Dermis microvascular lymphatic vessel endothelial cell (primary cell): ENCODE measurements around the gene SCNN1A. TPM values are rescaled to one million over a fixed set of nuclear protein-coding genes. Genes with fewer than 3 reads are reported as not detected.
A peak's percentile ranks its signal among the peaks of the same experiment; 100 is the strongest.

Experiments
- DNase-seq, 2 donors: peaks; one replicate each; pipeline versions ENCODE4 v3.0.0 to v3.0.0-alpha.2; 2010; ENCODE audit warnings: low read depth in 2 of 2
- total RNA-seq: library from RNA; depleted of rRNA; stranded (reverse); fragments of >200 nt; gene quantifications from 2 replicates; pipeline ENCODE4 v1.2.1, GENCODE V29; 2014

The SCNN1A gene
- total RNA-seq, 1 donor from 2014 or later: under 0.01 TPM

DNA sequence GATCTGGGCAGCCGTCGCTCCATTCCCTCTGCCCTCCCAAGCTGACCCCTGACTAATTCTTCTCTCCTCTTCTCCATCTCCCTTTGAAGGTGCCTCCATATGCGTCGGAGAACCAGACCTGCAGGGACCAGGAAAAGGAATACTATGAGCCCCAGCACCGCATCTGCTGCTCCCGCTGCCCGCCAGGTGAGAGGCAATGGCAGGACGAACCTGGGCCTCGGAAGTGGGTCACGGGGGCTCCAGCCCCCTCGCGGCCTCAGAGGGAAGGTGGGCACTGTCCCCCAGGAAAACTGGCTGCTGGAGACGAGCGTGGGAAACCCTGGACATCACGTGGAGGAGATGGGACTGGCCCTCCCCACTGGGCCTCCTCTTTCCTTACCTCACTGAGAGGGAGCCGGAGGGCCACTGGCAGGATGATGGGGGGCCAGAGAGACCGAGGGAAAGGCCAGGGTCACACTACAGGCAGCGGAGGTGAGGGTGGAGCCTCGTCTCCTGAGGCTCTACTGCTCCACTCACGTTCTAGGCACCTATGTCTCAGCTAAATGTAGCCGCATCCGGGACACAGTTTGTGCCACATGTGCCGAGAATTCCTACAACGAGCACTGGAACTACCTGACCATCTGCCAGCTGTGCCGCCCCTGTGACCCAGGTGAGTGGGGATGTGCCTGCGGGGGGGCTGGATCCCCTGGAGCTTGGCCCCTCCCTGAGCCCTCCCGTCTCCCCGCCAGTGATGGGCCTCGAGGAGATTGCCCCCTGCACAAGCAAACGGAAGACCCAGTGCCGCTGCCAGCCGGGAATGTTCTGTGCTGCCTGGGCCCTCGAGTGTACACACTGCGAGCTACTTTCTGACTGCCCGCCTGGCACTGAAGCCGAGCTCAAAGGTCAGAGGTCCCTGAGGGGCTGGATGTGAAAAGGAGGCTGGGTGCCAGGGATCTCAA, 9.4 kb upstream of the SCNN1A start:
- peak in 1 of 2 donors; percentile 31 for DNase-seq

DNA sequence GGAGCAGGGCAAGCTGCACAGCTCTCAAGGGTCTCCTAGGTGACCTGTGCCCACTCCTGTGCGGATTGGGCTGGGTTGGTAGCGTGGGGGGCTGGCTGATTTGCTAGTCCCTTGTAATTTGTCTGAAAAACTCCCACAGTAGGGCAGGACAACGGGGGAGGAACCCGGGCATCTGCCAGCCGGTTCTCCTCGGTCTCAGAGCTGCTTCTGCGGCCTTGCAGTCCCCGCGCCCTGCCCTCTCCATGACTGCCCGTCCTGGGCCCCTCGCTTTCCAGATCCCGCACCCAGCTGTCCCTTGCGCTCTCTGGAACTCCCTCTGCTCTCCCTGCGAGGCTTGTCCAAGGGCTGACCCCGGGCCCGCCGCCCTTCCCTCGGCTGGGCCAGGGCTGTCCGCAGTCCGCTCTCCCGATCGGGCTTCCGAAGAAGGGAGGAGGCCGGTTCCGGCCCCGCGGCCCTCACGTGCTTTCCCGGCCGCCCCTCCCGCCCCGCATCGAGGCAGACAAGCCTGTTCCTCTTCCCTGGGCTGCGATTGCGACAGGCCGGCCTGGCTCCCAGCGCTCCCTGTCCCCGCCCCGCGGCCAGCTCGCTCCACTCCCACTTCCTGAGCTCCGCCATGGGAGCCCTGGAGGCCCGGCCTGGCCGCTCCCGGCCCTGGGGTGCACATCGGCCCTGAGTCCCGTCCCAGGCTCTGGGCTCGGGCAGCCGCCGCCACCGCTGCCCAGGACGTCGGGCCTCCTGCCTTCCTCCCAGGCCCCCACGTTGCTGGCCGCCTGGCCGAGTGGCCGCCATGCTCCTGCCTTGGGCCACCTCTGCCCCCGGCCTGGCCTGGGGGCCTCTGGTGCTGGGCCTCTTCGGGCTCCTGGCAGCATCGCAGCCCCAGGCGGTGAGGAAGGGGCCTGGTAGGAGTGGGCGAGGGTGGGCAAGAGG, 8.5 kb upstream of the SCNN1A start, which contains the start of gene LTBR:
Gene LTBR (plus strand): TSS at position 591 of the 927 bp plus-strand sequence. CDS start 197 bp downstream, at position 788.
- DNase-seq: peak; percentile 79 to 93

GRCh38 chr12:6382982-6383381, 7.6 kb upstream of the SCNN1A start:
- no peak for DNase-seq

DNA sequence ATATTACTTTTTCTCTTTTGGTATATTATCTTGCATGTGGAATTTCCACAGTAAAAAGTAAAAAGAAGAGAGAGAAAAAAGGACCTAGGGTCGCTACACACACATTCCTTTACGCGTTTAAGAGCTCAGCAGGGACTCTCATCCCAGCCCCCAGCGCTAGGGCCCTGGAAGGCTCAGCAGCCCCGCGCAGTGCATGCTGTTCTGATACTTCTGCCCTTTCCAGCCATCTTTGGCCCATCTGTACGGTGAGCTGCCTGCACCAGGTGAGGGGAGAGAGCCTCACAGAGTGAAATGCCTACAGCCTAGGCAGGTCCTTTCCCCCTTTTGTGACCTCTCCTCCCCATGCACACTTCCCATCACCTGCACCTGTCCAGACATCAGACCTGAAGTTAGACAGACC, 7.0 kb upstream of the SCNN1A start:
- DNase-seq: no peak

GRCh38 chr12:6380141-6381121, 5.1 kb upstream of the SCNN1A start:
- no peak for DNase-seq

DNA sequence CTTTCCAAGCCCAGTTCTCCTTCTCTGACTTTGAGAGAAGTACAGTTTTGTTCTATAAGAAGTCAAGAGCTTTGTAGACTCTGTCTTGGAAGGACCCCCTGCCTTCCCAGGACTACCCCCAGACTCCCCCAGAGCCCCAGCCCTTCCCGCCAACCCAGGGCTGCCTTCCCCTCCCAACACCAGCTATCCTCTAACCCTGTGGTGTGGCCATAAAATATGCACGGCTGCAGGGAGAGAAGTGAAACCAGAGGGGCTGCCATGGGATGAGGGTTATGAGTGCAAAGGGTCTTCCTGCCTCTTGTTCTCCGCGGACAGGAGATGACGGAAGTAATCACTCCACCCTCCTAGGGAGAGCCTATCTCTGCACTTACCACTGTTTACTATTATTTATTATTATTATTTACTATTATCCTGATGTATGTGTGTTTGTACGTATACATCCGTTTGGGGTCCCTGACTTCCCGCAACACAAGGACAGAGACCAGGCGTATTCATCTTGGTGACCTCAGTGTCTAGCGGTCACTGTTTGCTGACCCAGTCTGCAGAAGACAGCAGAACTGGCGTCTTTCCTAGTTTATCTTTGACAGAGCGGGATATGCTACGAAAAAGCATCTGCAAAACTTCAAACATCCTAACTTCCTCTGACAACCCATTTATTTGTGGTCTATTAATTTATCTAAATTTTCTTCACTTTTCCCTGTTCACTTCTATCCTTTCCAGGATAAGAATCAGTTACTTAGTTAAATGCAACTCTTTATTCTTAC, 3.5 kb upstream of the SCNN1A start:
- DNase-seq: no peak

- DNase-seq: no peak
Observed at GRCh38 chr12:6377667-6377994, 2.3 kb upstream of the SCNN1A start.

GRCh38 chr12:6376870-6377666, 1.7 kb upstream of the SCNN1A start:
- no peak for DNase-seq

GRCh38 chr12:6376079-6376869, 911 bp upstream of the SCNN1A start:
- peak in 1 of 2 donors; percentile 57 for DNase-seq

DNA sequence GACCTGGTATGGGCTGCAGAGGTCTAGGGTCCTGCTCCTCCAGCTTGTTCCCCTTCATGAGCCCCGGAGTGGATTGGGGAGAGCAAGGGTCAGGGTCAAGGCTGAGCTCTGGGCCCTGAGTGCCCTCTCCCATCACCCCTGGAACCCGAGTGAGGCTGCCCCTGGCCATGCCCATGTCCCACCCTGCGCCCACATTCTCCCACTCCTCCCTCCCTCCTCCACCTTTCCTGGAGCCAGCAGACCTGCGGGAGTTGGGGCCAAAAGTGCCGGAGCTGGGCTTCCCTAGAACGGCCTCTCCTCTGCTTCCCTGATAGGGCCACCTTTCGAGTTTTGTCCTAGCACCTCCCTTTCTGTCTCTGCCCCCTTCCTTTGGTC, 590 bp downstream of the SCNN1A start:
- DNase-seq: no peak

DNA sequence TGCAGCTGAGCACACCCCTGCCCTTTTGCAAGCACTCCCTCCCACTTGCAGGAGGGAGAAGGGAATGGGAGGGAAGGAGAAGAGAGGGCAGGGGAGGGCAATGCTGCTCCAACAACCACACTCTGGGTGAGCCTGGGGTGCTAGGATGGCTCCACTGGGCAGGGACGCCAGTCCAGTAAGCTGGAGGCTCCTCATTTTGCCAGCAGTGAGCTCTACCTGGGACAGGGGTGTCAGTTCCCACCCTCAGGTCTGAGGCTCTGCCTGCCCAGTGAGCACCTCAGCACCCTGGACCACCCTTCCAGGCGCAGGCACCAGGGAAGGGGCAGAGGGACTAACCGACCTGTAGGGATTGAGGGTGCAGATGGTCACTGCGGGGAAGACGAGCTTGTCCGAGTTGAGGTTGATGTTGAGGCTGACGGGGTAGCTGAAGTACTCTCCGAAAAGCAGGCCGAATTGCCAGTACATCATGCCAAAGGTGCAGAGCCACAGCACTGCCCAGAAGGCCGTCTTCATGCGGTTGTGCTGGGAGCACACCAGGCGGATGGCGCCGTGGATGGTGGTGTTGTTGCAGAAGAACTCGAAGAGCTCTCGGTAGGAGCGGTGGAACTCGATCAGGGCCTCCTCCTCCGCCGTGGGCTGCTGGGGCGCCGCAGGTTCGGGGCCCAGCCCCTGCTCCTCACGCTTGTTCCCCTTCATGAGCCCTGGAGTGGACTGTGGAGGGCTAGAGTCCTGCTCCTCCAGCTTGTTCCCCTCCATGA, 1.2 kb downstream of the SCNN1A start:
- no peak for DNase-seq

DNA sequence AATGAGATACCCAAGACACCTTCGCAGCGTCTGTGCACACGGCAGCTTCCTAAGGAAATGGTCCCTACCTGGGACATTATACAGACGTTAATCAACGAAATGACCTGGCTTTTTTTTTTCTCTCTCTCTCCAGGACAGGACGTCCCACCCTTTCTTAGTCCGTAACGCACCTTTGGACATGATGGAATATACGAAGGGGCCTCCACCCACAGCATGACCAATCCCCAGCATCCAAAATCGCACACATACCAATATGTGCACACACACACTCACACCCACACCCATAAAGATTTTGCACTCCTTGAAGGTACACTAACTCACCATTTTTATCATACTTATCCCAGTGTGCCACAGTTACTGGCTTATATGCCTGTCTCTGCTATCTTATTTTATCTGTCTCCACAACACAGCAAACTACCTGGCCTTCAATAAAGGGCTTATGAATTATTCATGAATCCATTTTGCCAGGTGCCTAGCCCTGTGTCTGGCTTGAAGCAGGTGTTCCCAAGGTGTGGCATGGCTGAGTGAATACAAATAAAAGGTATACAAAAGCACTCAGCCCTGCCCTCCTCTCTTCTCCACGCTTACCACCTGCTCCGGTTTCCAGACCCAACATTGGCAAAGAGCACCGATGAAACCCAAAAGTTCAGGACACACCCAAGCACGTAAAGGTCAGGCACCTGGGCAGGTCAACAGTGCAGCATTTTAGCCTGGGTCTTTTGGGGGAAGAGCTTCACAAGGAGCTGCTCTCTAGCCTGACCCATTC, 2.2 kb downstream of the SCNN1A start:
- DNase-seq: no peak

GRCh38 chr12:6372403-6373003, 2.9 kb downstream of the SCNN1A start:
- DNase-seq: peak in 1 of 2 donors; percentile 54

- peak in 1 of 2 donors; percentile 55 for DNase-seq
Observed at GRCh38 chr12:6370994-6371754, 4.2 kb downstream of the SCNN1A start.

GRCh38 chr12:6370576-6370935, 4.8 kb downstream of the SCNN1A start:
- DNase-seq: no peak
